Prostate gland (tissue), 2 donors: ENCODE measurements around the gene GCHFR.

ENCODE experiments used
- POLR2A ChIP-seq: fragments of 450-650 bp; IDR thresholded peaks from one replicate; pipeline ENCODE4 v1.6.1; 2016; ENCODE audit warnings: antibody characterized with exemption, mild to moderate bottlenecking
- POLR2AphosphoS5 ChIP-seq: sonication (generic); formaldehyde crosslinking; IDR thresholded peaks from one replicate; pipeline ENCODE4 v1.6.1; 2017; ENCODE audit warnings: antibody characterized with exemption
- TF ChIP-seq, protein P1 (sequence below), 4 experiments: fragments of 200-600 bp in 2 of 4; fragments of 450-650 bp in 2 of 4; sonication (generic) in 2 of 4; IDR thresholded peaks; 1 replicate in 3 of 4; 2 replicates in 1 of 4; pipeline ENCODE4 v1.5.1; 2016 to 2019; ENCODE audit warnings: antibody characterized with exemption in 4 of 4, mild to moderate bottlenecking in 2 of 4, moderate library complexity in 2 of 4

DNA sequence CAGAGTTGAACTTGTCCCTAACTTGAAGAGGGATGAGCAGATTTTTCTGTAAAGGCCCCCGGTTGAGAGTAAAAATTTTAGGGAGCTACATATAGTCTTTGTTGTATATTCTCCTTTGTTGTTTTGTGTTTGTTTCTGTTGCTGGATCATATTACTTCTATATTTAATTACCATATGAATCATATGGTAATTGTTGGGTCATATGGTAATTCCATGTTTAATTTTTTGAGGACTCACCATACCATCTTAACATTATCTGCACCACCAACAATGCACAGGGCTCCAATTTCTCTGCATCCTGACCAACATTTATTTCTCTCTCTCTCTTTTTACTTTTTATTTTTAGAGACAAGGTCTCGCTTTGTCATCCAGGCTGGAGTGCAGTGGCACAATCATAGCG, 35.7 kb downstream of the GCHFR start:
- no peak for TF ChIP-seq POLR2A
- TF ChIP-seq, protein P1, sequence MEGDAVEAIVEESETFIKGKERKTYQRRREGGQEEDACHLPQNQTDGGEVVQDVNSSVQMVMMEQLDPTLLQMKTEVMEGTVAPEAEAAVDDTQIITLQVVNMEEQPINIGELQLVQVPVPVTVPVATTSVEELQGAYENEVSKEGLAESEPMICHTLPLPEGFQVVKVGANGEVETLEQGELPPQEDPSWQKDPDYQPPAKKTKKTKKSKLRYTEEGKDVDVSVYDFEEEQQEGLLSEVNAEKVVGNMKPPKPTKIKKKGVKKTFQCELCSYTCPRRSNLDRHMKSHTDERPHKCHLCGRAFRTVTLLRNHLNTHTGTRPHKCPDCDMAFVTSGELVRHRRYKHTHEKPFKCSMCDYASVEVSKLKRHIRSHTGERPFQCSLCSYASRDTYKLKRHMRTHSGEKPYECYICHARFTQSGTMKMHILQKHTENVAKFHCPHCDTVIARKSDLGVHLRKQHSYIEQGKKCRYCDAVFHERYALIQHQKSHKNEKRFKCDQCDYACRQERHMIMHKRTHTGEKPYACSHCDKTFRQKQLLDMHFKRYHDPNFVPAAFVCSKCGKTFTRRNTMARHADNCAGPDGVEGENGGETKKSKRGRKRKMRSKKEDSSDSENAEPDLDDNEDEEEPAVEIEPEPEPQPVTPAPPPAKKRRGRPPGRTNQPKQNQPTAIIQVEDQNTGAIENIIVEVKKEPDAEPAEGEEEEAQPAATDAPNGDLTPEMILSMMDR (IDR thresholded peaks at IDR 0.05) = no peak
- TF ChIP-seq POLR2AphosphoS5 = no peak
